HEK293 (cell line): ENCODE results near the gene PDE4A.

Experiments
- CTCF ChIP-seq: fragments of 450-650 bp; formaldehyde crosslinking; IDR thresholded peaks from 2 replicates; pipeline ENCODE4 v1.5.1; 2016; ENCODE audit warnings: missing biosample characterization, missing genetic modification characterization
- ZNF274 ChIP-seq, 2 experiments: fragments of 200-500 bp in 1 of 2; fragments of 450-650 bp in 1 of 2; sonication (Bioruptor generic) in 1 of 2; formaldehyde crosslinking in 1 of 2; IDR thresholded peaks; 2 replicates each; pipeline versions ENCODE4 v1.5.1 to v1.6.1; 2014 to 2016; ENCODE audit warnings: borderline replicate concordance in 1 of 2, inconsistent platforms in 1 of 2, low read length in 1 of 2, missing biosample characterization in 1 of 2, missing genetic modification characterization in 1 of 2
- ZNF548 ChIP-seq: fragments of 450-650 bp; formaldehyde crosslinking; IDR thresholded peaks from 2 replicates; pipeline ENCODE4 v1.5.1; 2016; ENCODE audit warnings: missing biosample characterization, missing genetic modification characterization
- ZNF585B ChIP-seq: fragments of 450-650 bp; formaldehyde crosslinking; IDR thresholded peaks from 2 replicates; pipeline ENCODE4 v1.5.1; 2016; ENCODE audit warnings: missing biosample characterization, missing genetic modification characterization

GRCh38 chr19:10499550-10500246 lies 79.4 kb downstream of the PDE4A start:
- TF ChIP-seq ZNF274 (IDR thresholded peaks at IDR 0.05; ENCODE audit: low read length) (no peak), ZNF274 (tag by site-specific recombination; IDR thresholded peaks at IDR 0.05; ENCODE audit: borderline replicate concordance) (no peak), ZNF548 (tag by site-specific recombination) (no peak), ZNF585B (no peak), CTCF (no peak)
